IMR-90 (cell line): ENCODE data around the gene AUTS2. TPM values are rescaled to one million over a fixed set of nuclear protein-coding genes. Genes with fewer than 3 reads are reported as not detected.

ENCODE experiments used
- ATAC-seq: fragments of 200-7000 bp; cut with Tn5 transposase; 2 replicates; pipeline ENCODE4 v1.9.1; 2020; ENCODE audit warnings: low read depth, mild to moderate bottlenecking, moderate library complexity
- BruUV-seq: library from RNA; stranded (reverse); fragments of 400-500 nt; replicated peaks from 2 replicates; lab custom pipeline; 2021; lab: Mats Ljungman, UMichigan
- CTCF ChIA-PET: fragments of 300-600 bp; formaldehyde crosslinking; extraction: SDS; loops from one replicate; lab custom pipeline; 2021; ENCODE audit warnings: antibody characterized with exemption; lab: Yijun Ruan, JAX
- POLR2A ChIA-PET: fragments of 300-600 bp; sonication (Branson Sonifier 250); formaldehyde crosslinking; loops from one replicate; lab custom pipeline; 2022; ENCODE audit warnings: antibody characterized with exemption; ENCODE audit not compliant: unreplicated experiment; lab: Charles Lee
- DNase-seq: peaks from one replicate; pipeline ENCODE4 v3.0.0; 2013
- H2AFZ ChIP-seq: replicated peaks from 2 replicates; pipeline ENCODE3; 2013; ENCODE audit warnings: low read length, mild to moderate bottlenecking; ENCODE audit not compliant: poor library complexity
- H2AK5ac ChIP-seq: 2 replicates; pipeline ENCODE4 v1.6.1; 2013; ENCODE audit warnings: low read depth, low read length, inconsistent platforms
- H2AK9ac ChIP-seq: replicated peaks from 2 replicates; pipeline ENCODE3; 2013; ENCODE audit warnings: mild to moderate bottlenecking, low read depth, low read length, moderate library complexity; ENCODE audit not compliant: poor library complexity
- H2BK120ac ChIP-seq: 2 replicates; pipeline ENCODE4 v1.6.1; 2013; ENCODE audit warnings: low read depth, low read length, inconsistent platforms
- H2BK15ac ChIP-seq: 3 replicates; pipeline ENCODE4 v1.6.1; 2013; ENCODE audit warnings: low read depth, low read length, inconsistent platforms
- H2BK20ac ChIP-seq: 2 replicates; pipeline ENCODE4 v1.6.1; 2013; ENCODE audit warnings: low read depth, mild to moderate bottlenecking, inconsistent platforms, low read length, moderate library complexity
- H2BK5ac ChIP-seq: 2 replicates; pipeline ENCODE4 v1.6.1; 2013; ENCODE audit warnings: mild to moderate bottlenecking, low read depth, low read length, inconsistent platforms; ENCODE audit not compliant: poor library complexity, severe bottlenecking
- H3K14ac ChIP-seq: replicated peaks from 2 replicates; pipeline ENCODE4 v1.6.1; 2013; ENCODE audit warnings: low read depth, low read length, inconsistent platforms
- H3K18ac ChIP-seq: 2 replicates; pipeline ENCODE4 v1.6.1; 2013; ENCODE audit warnings: low read depth, low read length, control low read depth
- H3K23ac ChIP-seq: 2 replicates; pipeline ENCODE4 v1.6.1; 2013; ENCODE audit warnings: low read depth, low read length, inconsistent platforms
- H3K27ac ChIP-seq: 2 replicates; pipeline ENCODE4 v1.5.1; 2013; ENCODE audit warnings: mild to moderate bottlenecking, control low read depth, low read length; ENCODE audit not compliant: insufficient read depth
- H3K27me3 ChIP-seq: 2 replicates; pipeline ENCODE4 v1.6.1; 2013; ENCODE audit warnings: low read length; ENCODE audit not compliant: control insufficient read depth, insufficient read depth
- H3K36me3 ChIP-seq: 2 replicates; pipeline ENCODE4 v1.6.1; 2013; ENCODE audit warnings: low read length, mixed read lengths; ENCODE audit not compliant: control insufficient read depth, insufficient read depth
- H3K4ac ChIP-seq: 2 replicates; pipeline ENCODE4 v1.6.1; 2013; ENCODE audit warnings: low read depth, low read length, inconsistent platforms
- H3K4me1 ChIP-seq: 2 replicates; pipeline ENCODE4 v1.6.1; 2013; ENCODE audit warnings: low read length, mixed read lengths; ENCODE audit not compliant: control insufficient read depth, insufficient read depth
- H3K4me2 ChIP-seq: 2 replicates; pipeline ENCODE4 v1.6.1; 2013; ENCODE audit warnings: low read depth, mild to moderate bottlenecking, control low read depth, low read length, moderate library complexity
- H3K4me3 ChIP-seq: 2 replicates; pipeline ENCODE4 v1.5.1; 2013; ENCODE audit warnings: low read depth, mild to moderate bottlenecking, control low read depth, low read length, moderate library complexity; ENCODE audit not compliant: insufficient read depth
- H3K56ac ChIP-seq: 2 replicates; pipeline ENCODE4 v1.6.1; 2013; ENCODE audit warnings: low read length, inconsistent platforms; ENCODE audit not compliant: insufficient read depth; ENCODE audit errors: extremely low read depth
- H3K79me1 ChIP-seq, 2 experiments: 2 replicates each; pipeline ENCODE4 v1.6.1; 2013; ENCODE audit warnings: low read length in 2 of 2, inconsistent platforms in 1 of 2, low read depth in 1 of 2
- H3K9ac ChIP-seq: 2 replicates; pipeline ENCODE4 v1.6.1; 2013; ENCODE audit warnings: low read depth, low read length, control low read depth
- H3K9me1 ChIP-seq: 2 replicates; pipeline ENCODE4 v1.6.1; 2013; ENCODE audit warnings: low read length, inconsistent platforms; ENCODE audit not compliant: insufficient read depth
- H3K9me3 ChIP-seq: 2 replicates; pipeline ENCODE4 v1.6.1; 2013; ENCODE audit warnings: low read length; ENCODE audit not compliant: control insufficient read depth, insufficient read depth
- H4K20me1 ChIP-seq: 2 replicates; pipeline ENCODE4 v1.6.1; 2013; ENCODE audit warnings: low read length, inconsistent platforms; ENCODE audit not compliant: insufficient read depth
- H4K5ac ChIP-seq: 2 replicates; pipeline ENCODE4 v1.6.1; 2013; ENCODE audit warnings: mild to moderate bottlenecking, low read depth, low read length, control low read depth
- H4K8ac ChIP-seq, 2 experiments: 2 replicates each; pipeline ENCODE4 v1.6.1; 2013; ENCODE audit warnings: low read depth in 2 of 2, low read length in 2 of 2, control low read depth in 1 of 2, inconsistent platforms in 1 of 2
- H4K91ac ChIP-seq: 2 replicates; pipeline ENCODE4 v1.6.1; 2013; ENCODE audit warnings: low read depth, low read length, inconsistent platforms; ENCODE audit not compliant: insufficient read depth
- BHLHE40 ChIP-seq: fragments of 150-350 bp; IDR thresholded peaks from 2 replicates; pipeline ENCODE4 v1.6.1; 2016; ENCODE audit warnings: mild to moderate bottlenecking, low read depth, low read length
- CEBPB ChIP-seq: IDR thresholded peaks from 2 replicates; pipeline ENCODE4 v1.6.1; 2012; ENCODE audit warnings: low read depth, low read length, improper control_type of control experiment
- CHD1 ChIP-seq: IDR thresholded peaks from 2 replicates; pipeline ENCODE4 v1.6.1; 2012; ENCODE audit warnings: low read depth, low read length, improper control_type of control experiment
- CTCF ChIP-seq: conservative IDR thresholded peaks from 2 replicates; pipeline ENCODE4 v1.5.1; 2012; ENCODE audit warnings: mild to moderate bottlenecking, low read depth, low read length, improper control_type of control experiment
- FOS ChIP-seq: fragments of 150-350 bp; IDR thresholded peaks from 2 replicates; pipeline ENCODE4 v1.6.1; 2016; ENCODE audit warnings: low read depth, low read length
- MAFK ChIP-seq: IDR thresholded peaks from 2 replicates; pipeline ENCODE4 v1.6.1; 2012; ENCODE audit warnings: low read depth, low read length, improper control_type of control experiment
- MAZ ChIP-seq: IDR thresholded peaks from 2 replicates; pipeline ENCODE4 v1.6.1; 2012; ENCODE audit warnings: low read depth, mild to moderate bottlenecking, low read length, improper control_type of control experiment, moderate library complexity, borderline replicate concordance
- MXI1 ChIP-seq: IDR thresholded peaks from 2 replicates; pipeline ENCODE4 v1.6.1; 2012; ENCODE audit warnings: low read depth, mild to moderate bottlenecking, low read length, moderate library complexity, borderline replicate concordance
- NFE2L2 ChIP-seq: fragments of 150-350 bp; IDR thresholded peaks from 2 replicates; pipeline ENCODE4 v1.6.1; 2016; ENCODE audit warnings: low read depth, mild to moderate bottlenecking, low read length
- POLR2A ChIP-seq: IDR thresholded peaks from 2 replicates; pipeline ENCODE4 v1.6.1; 2012; ENCODE audit warnings: mild to moderate bottlenecking, low read depth, low read length
- RCOR1 ChIP-seq: IDR thresholded peaks from 2 replicates; pipeline ENCODE4 v1.6.1; 2012; ENCODE audit warnings: mild to moderate bottlenecking, low read length, improper control_type of control experiment; ENCODE audit not compliant: insufficient replicate concordance
- SMC3 ChIP-seq: fragments of 150-350 bp; IDR thresholded peaks from 2 replicates; pipeline ENCODE4 v1.6.1; 2016; ENCODE audit warnings: low read depth, mild to moderate bottlenecking, antibody characterized with exemption, low read length, moderate library complexity
- USF2 ChIP-seq: fragments of 150-350 bp; IDR thresholded peaks from 2 replicates; pipeline ENCODE4 v1.6.1; 2017; ENCODE audit warnings: mild to moderate bottlenecking, antibody characterized with exemption, low read length, low read depth
- WGBS, 2 experiments: methylation state at CpG; one replicate each; pipeline versions ENCODE4 v1.1.5 to v1.1.7; 2013; ENCODE audit warnings: missing lambda C conversion rate in 2 of 2; ENCODE audit not compliant: insufficient read length in 1 of 2; ENCODE audit errors: extremely low coverage in 2 of 2; 5-methylcytosine and 5-hydroxymethylcytosine counted together
- dilution Hi-C: fragments of 300-500 bp; cut with HindIII; formaldehyde crosslinking; loops from one replicate; pipeline ENCODE4 v1.14.3; 2018; ENCODE audit warnings: low sequenced_read_pairs; ENCODE audit not compliant: unreplicated experiment
- in situ Hi-C: fragments of 300-500 bp; cut with MboI; formaldehyde crosslinking; loops from 3 replicates; pipeline ENCODE4 v1.14.3; 2019; ENCODE audit warnings: low sequenced_read_pairs, inconsistent platforms, mixed read lengths
- intact Hi-C: fragments of 100-400 bp; cut with micrococcal nuclease; formaldehyde crosslinking; loops from 2 replicates; pipeline ENCODE4 v1.10.0; 2022
- polyA plus RNA-seq, 3 experiments: library from polyadenylated mRNA; depleted of rRNA; stranded (reverse); fragments of >200 nt; gene quantifications; 2 replicates each; pipeline ENCODE4 v1.2.3, GENCODE V29; 2012; ENCODE audit warnings: low replicate concordance in 1 of 3
- total RNA-seq: library from RNA; depleted of rRNA; stranded (reverse); fragments of >200 nt; gene quantifications from 2 replicates; pipeline ENCODE4 v1.2.3, GENCODE V29; 2012

The AUTS2 gene
- total and polyA plus RNA-seq, 2 of the 4 experiments (the other 2 are of a cell fraction) = 0.90 to 3.0 TPM

GRCh38 chr7:70419526-70420380 lies 821.5 kb downstream of the AUTS2 start (continued):
- no peak for TF ChIP-seq BHLHE40

GRCh38 chr7:70420381-70420662 lies 822.0 kb downstream of the AUTS2 start:
- ChIA-PET CTCF (no interaction called here), POLR2A (no interaction called here)
- Histone ChIP-seq H3K27ac (no peak overlapping the region), H3K14ac (no peak overlapping the region), H2AFZ (no peak overlapping the region), H2AK9ac (no peak overlapping the region), H2BK5ac (no peak overlapping the region), H3K79me1 (no peaks in the 10 kb centered on the region), H3K23ac (no peak overlapping the region), H3K9me3 (no peaks in the 10 kb centered on the region), H2BK15ac (no peak overlapping the region), H3K9ac (no peak overlapping the region), H3K27me3 (no peaks in the 10 kb centered on the region), H4K5ac (no peak overlapping the region), H4K91ac (no peak overlapping the region), H3K56ac (no peak overlapping the region), H3K4me2 (no peak overlapping the region), H2AK5ac (no peak overlapping the region), H3K36me3 (no peaks in the 10 kb centered on the region), H4K20me1 (no peaks in the 10 kb centered on the region), H3K4ac (no peak overlapping the region), H3K4me3 (no peak overlapping the region), H2BK120ac (no peak overlapping the region), H3K4me1 (no peaks in the 10 kb centered on the region), H2BK20ac (no peak overlapping the region), H3K9me1 (no peaks in the 10 kb centered on the region), H4K8ac (no peak overlapping the region), H3K18ac (no peak overlapping the region)
- ATAC-seq = no peak
- BruUV-seq = no TSS peak
- intact Hi-C loops (no loop called here), dilution Hi-C loops (no loop called here), in situ Hi-C loops (no loop called here)
- WGBS, 2 experiments = no CpG with 5 or more reads among the region's 2 CpGs
- DNase-seq = no peak
- TF ChIP-seq NFE2L2 (no peak), RCOR1 (no peak), USF2 (no peak), BHLHE40 (no peak), MXI1 (no peak), POLR2A (no peak), MAFK (no peak), CTCF (no peak), FOS (no peak), CHD1 (no peak), MAZ (no peak), CEBPB (no peak), SMC3 (no peak)
